Peyer's patch (tissue), 4 donors: ENCODE results near the gene ALG3. TPM values are rescaled to one million over a fixed set of nuclear protein-coding genes. Genes with fewer than 3 reads are reported as not detected.
"Not testable (repeated sequence)": the region's sequence is repeated elsewhere in the genome, so short reads cannot be mapped to it uniquely, and the experiment has no call there.

Source experiments
- DNase-seq, 3 donors: peaks; one replicate each; pipeline ENCODE4 v3.0.0-alpha.2; 2017 to 2019
- H3K27ac ChIP-seq, 4 donors: fragments of 200-600 bp; sonication (generic); one replicate each; pipeline ENCODE4 v1.5.1; 2016 to 2019
- H3K27me3 ChIP-seq, 2 donors: fragments of 200-600 bp; sonication (generic); one replicate each; pipeline ENCODE4 v1.5.1; 2019
- H3K36me3 ChIP-seq, 3 donors: fragments of 200-600 bp; sonication (generic); one replicate each; pipeline ENCODE4 v1.5.1; 2016 to 2019
- H3K4me1 ChIP-seq, 4 donors: fragments of 200-600 bp; sonication (generic); one replicate each; pipeline ENCODE4 v1.5.1; 2016 to 2019
- H3K4me3 ChIP-seq, 4 donors: fragments of 200-600 bp; sonication (generic); 1 replicate in 3 of 4; 2 replicates in 1 of 4; pipeline ENCODE4 v1.5.1; 2016 to 2019; ENCODE audit warnings: mild to moderate bottlenecking in 1 of 4
- H3K9me3 ChIP-seq, 4 donors: fragments of 200-600 bp; sonication (generic); one replicate each; pipeline ENCODE4 v1.5.1; 2016 to 2019; ENCODE audit warnings: mild to moderate bottlenecking in 1 of 4
- POLR2A ChIP-seq, 2 donors: fragments of 450-650 bp; IDR thresholded peaks; one replicate each; pipeline ENCODE4 v1.5.1; 2017; ENCODE audit warnings: antibody characterized with exemption in 2 of 2, mild to moderate bottlenecking in 2 of 2, moderate library complexity in 2 of 2
- total RNA-seq, 4 donors: library from RNA; depleted of rRNA; stranded (reverse); fragments of >200 nt; gene quantifications; one replicate each; pipeline ENCODE4 v1.1.0, GENCODE V29; 2016
- TF ChIP-seq, protein P1 (sequence below), 6 experiments: fragments of 450-650 bp in 4 of 6; fragments of 200-600 bp in 2 of 6; sonication (generic) in 1 of 6; IDR thresholded peaks; one replicate each; pipeline ENCODE4 v1.5.1; 2017 to 2019; ENCODE audit warnings: antibody characterized with exemption in 6 of 6, mild to moderate bottlenecking in 3 of 6, moderate library complexity in 1 of 6

Gene ALG3
- total RNA-seq, 4 donors from 2014 or later: 19.0 to 63.6 (median 56.8) TPM

DNA sequence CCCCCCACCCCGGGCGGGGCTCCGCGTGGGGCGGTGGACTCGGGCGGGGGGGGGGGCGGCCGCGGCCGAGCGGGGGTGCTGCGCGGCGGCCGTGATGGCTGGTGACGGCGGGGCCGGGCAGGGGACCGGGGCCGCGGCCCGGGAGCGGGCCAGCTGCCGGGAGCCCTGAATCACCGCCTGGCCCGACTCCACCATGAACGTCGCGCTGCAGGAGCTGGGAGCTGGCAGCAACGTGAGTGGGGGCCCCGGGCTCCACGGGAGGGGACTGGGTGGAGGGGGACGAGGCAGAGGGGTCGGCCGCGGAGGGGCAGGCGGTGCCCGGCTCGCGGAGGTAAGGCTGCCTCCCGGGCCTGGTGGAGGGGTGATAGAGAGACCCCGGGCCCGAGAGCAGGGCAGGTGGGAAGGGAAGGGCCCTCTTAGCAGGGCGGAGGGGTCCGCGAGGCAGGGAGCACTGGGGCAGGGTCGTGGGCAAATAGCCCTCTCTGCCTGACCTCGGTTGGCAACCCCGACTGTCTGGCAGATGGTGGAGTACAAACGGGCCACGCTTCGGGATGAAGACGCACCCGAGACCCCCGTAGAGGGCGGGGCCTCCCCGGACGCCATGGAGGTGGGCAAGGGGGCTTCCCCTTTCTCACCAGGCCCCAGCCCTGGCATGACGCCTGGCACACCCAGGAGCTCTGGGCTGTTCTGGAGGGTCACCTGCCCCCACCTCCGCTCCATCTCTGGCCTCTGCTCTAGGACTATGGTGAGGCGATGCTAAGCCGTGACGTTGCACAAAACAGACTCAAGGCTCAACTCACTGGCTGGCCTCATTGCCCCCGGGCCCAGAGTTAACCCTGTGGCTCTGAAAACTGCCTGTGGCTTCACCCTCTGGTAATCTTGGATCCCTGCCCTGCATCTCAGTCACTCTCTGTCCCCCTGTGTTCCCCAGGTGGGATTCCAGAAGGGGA lies 27.5 kb upstream of the ALG3 start, which contains the start of gene ECE2:
Gene ECE2 (plus strand): TSS at position 62 of the 950 bp plus-strand sequence. CDS start 132 bp downstream, at position 194.
- H3K4me1 ChIP-seq: no peaks in the 10 kb centered on the region
- TF ChIP-seq, protein P1, sequence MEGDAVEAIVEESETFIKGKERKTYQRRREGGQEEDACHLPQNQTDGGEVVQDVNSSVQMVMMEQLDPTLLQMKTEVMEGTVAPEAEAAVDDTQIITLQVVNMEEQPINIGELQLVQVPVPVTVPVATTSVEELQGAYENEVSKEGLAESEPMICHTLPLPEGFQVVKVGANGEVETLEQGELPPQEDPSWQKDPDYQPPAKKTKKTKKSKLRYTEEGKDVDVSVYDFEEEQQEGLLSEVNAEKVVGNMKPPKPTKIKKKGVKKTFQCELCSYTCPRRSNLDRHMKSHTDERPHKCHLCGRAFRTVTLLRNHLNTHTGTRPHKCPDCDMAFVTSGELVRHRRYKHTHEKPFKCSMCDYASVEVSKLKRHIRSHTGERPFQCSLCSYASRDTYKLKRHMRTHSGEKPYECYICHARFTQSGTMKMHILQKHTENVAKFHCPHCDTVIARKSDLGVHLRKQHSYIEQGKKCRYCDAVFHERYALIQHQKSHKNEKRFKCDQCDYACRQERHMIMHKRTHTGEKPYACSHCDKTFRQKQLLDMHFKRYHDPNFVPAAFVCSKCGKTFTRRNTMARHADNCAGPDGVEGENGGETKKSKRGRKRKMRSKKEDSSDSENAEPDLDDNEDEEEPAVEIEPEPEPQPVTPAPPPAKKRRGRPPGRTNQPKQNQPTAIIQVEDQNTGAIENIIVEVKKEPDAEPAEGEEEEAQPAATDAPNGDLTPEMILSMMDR (IDR thresholded peaks at IDR 0.05): no peak
- TF ChIP-seq POLR2A (IDR thresholded peaks at IDR 0.05): no peak
- H3K36me3 ChIP-seq: no peaks in the 10 kb centered on the region
- peaks cover 0 to 14% of the 10 kb centered on the region in 2 donors for H3K27me3 ChIP-seq
- no peaks in the 10 kb centered on the region for H3K9me3 ChIP-seq
- no peak for DNase-seq
- no peak within 1 kb of the TSS for H3K4me3 ChIP-seq
- H3K27ac ChIP-seq: no peak within 1 kb of the TSS

DNA sequence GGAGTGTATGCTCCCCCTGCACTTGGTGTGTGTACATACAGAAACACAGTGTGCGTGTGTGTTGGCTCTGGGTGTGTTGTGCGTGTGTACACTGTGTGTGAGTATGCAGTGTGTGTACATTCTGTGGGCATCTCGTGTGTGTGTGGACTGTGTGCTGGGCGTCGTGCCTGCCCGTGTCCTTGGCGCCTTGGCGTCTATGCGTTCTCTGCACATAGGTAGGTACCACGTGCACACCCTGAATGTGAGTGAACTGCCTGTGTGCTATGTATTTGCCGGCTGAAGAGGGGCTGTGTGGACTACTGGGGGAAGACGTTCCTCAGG lies 26.6 kb upstream of the ALG3 start:
- Histone ChIP-seq H3K27ac (no peak overlapping the region), H3K4me1 (no peaks in the 10 kb centered on the region), H3K27me3 (peaks cover 0 to 14% of the 10 kb centered on the region in 2 donors), H3K36me3 (no peaks in the 10 kb centered on the region), H3K4me3 (no peak overlapping the region), H3K9me3 (no peaks in the 10 kb centered on the region)
- no peak for DNase-seq
- TF ChIP-seq, protein P1 (IDR thresholded peaks at IDR 0.05): no peak
- no peak for TF ChIP-seq POLR2A (IDR thresholded peaks at IDR 0.05)

DNA sequence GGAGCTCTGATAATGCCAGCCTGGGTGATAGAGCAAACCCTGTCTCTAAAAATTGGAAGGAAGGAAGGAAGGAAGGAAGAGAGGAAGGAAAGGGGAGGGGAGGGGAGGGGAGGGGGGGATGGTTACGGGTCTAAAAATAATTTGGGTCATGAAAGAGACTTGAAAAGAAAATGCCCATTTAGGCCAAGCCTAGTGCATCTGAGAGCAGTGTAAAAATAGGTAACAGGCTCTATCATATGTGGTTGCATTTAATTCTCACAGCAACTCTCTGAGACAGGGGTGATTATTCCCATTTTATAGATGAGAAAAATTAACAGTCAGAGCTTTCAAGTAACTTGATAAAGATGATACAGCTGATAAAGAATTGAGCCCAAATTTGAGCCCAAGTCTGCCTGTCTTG lies 23.5 kb upstream of the ALG3 start:
- TF ChIP-seq, protein P1 (IDR thresholded peaks at IDR 0.05): no peak
- TF ChIP-seq POLR2A (IDR thresholded peaks at IDR 0.05): no peak
- no peak overlapping the region for H3K4me3 ChIP-seq
- DNase-seq: no peak
- H3K27ac ChIP-seq: no peak overlapping the region
- peaks cover 0 to 14% of the 10 kb centered on the region in 2 donors for H3K27me3 ChIP-seq
- no peaks in the 10 kb centered on the region for H3K4me1 ChIP-seq
- H3K9me3 ChIP-seq: no peaks in the 10 kb centered on the region
- H3K36me3 ChIP-seq: no peaks in the 10 kb centered on the region

DNA sequence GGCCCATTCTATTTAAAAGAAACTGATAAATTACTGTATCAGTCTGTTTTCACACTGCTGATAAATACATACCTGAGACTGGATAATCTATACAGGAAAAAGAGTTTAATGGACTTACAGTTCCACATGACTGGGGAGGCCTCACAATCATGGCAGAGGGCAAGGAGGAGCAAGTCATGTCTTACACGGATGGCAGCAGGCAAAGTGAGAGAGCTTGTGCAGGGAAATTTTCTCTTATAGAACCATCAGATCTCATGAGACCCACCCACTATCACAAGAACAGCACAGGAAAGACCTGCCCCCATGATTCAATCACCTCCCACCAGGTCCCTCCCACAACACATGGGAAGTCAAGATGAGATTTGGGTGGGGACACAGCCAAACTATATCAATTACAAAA lies 18.5 kb upstream of the ALG3 start:
- not testable (repeated sequence) for H3K36me3 ChIP-seq, H3K27ac ChIP-seq, H3K4me1 ChIP-seq, H3K9me3 ChIP-seq, H3K4me3 ChIP-seq, DNase-seq
- H3K27me3 ChIP-seq: peaks cover 0 to 11% of the 10 kb centered on the region in 2 donors

DNA sequence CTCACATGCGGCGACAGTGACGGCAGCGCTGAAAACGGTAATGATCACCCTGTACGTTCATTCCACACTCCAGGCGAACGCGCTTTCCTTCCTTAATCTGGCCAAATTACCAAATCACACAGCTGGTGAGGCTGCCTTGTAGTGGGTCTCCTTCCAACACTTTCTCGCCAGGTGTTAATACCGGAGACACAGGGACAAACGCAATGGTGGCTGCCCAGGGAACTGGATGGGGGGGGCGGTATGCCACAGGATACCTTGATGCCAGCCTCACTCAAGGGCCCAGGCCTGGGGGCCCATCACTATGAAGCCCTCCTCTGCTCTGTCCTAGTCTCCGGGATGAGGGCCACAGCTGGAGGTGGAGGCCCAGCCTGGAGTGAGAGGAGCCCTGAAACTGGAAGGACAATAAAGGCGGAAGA lies 14.0 kb upstream of the ALG3 start:
- TF ChIP-seq, protein P1 (IDR thresholded peaks at IDR 0.05): no peak
- no peak for TF ChIP-seq POLR2A (IDR thresholded peaks at IDR 0.05)
- H3K4me1 ChIP-seq: peaks cover 0 to 30% (median 14%) of the 10 kb centered on the region in 4 donors
- peaks cover 3 to 36% of the 10 kb centered on the region in 2 donors for H3K27me3 ChIP-seq
- DNase-seq: no peak
- no peak overlapping the region for H3K27ac ChIP-seq
- H3K4me3 ChIP-seq: no peak overlapping the region
- no peaks in the 10 kb centered on the region for H3K9me3 ChIP-seq
- H3K36me3 ChIP-seq: no peaks in the 10 kb centered on the region
